VCaP (cell line): ENCODE measurements around the gene TUBAL3.

Experiments used
- H3K27ac ChIP-seq: fragments of 450-650 bp; 2 replicates; pipeline ENCODE4 v1.5.1; 2017
- CTCF ChIP-seq: fragments of 450-650 bp; conservative IDR thresholded peaks from 2 replicates; pipeline ENCODE4 v1.5.1; 2017; ENCODE audit warnings: mild to moderate bottlenecking, moderate library complexity

TUBAL3 gene

GRCh38 chr10:5406918-5407317 lies 2.3 kb upstream of the TUBAL3 start:
- no peak overlapping the region for H3K27ac ChIP-seq
- no peak for TF ChIP-seq CTCF

DNA sequence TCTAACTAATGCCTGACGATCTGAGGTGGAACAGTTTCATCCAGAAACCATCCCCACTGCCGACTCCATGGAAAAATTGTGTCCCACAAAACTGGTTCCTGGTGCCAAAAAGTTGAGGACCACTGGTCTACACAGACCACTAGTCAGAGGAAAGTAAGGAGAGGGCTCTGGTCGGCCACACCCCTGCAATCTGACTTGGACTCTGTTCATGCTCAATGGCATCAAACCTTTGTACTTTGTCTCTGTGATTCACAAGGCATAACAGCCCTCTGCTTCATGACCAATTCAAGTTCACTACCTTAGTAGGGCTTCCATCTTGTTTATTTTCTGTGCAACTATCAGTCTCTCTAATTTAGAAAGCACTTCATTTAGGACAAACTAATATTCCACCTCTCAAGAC lies 1.8 kb downstream of the TUBAL3 start:
- TF ChIP-seq CTCF, result no peak
- no peak overlapping the region for H3K27ac ChIP-seq

DNA sequence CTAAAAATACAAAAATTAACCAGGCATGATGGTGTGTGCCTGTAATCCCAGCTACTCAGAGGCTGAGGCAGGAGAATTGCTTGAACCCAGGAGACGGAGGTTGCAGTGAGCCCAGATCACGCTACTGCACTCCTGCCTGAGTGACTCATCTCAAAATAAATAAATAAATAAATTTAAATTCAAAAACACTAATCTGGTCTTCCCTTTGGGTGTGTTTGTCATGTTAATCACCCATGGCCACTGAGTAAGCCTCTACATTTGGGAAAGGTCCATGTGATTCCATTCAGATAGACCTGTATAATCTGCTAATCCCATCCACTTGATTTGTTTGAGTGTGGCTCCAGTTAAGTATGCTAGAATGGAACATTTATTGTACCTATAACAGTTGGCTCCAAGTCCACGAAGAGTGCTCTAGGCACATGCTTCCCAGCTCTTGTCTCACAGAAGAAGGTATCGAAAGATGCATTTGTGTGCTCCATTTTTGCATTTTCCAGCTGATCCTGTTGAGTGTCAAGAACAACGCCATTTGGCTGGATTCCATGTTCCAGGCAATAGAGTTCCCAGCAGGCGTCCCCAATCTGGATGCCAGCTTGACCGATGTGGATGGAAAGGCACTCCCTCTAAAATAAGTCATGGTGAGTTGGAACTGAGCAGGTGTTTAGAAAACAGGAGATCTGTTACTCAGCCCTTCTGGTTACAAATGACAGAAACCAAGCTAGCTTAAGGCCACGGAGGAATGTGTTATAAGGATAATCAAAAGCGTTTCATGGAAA lies 4.0 kb downstream of the TUBAL3 start:
- H3K27ac ChIP-seq, result no peak overlapping the region
- TF ChIP-seq CTCF, result no peak

- TF ChIP-seq CTCF, result no peak
- H3K27ac ChIP-seq, result no peak overlapping the region
Observed at GRCh38 chr10:5399332-5399731, 5.3 kb downstream of the TUBAL3 start.

DNA sequence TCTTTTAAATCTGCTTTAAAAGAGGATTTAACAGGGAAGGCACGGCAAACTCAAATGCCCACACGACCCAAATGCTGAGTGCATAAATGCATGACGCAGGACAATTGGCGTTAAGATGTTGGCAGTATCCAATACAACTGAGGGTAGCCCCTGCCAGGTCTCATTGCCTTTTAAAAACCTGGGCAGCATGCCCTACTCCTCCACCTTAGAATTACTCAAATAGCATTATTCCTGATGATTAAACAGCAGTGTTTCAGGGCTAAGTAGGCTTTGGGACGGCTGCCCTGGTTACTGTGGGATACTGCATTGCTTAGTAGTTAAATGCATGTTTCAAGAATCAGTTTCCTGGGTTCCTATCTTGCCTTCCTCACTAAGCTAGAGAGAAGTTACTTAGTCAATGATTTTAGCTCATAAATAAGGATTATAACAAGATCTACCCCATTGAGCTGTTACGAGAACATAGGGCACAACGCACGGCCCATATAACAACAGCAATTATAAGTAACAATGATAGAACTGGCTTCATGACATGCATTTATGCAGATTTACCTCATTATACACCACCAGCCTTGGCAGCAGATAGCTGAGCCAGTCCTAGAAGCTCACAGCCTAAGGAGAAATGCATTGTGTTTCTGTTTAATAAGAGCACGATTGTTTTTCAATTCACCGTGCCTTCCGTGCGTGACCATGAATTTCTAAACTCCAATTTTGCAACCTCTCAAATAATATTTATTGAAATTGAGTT lies 7.9 kb downstream of the TUBAL3 start:
- no peak overlapping the region for H3K27ac ChIP-seq
- TF ChIP-seq CTCF, result no peak

DNA sequence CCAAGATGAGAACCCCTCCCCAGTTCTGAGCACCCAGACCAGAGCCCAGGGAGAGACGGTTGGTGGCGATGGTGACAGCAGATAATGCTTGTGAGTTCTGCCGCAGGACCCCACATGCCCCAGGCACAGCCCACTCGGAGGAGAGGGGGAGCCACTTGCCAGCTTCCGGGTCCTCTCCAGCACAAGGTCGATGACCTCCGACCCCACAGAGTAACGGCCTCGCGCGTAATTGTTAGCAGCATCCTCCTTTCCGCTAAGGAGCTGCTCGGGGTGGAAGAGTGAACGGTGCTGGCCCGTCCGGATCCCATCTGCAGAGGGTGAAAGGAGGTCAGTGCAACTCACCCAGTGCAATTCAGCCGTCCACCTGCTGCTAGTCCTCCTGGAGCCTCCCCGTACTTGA lies 9.5 kb downstream of the TUBAL3 start:
- no peak overlapping the region for H3K27ac ChIP-seq
- TF ChIP-seq CTCF, result no peak

GRCh38 chr10:5393529-5393928 lies 11.1 kb downstream of the TUBAL3 start:
- no peak for TF ChIP-seq CTCF
- H3K27ac ChIP-seq, result no peak overlapping the region
